ENCODE data around the gene RAB6B.

DNA sequence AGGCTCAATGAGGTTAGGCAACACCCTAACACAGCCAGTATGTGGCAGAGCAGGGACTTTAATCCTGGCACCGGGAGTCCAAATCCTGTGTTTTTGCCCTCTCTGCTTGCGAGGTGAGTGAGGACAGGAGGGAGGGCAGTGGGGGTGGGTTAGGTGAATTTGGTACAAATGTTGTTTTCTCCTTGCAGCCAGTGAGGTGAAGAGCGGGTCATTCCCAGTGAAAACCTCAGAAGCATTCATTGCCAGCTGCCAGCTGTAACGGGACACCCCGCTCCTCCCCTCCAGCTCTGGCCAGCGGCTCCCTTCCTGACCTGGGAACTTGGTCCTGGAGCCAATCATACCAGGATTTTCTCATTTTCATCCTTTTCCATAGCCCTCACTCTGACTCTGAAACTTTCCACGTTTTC, 45.7 kb upstream of the RAB6B start:
- TF ChIP-seq POLR2A (IDR thresholded peaks at IDR 0.05; ENCODE audit: low read depth) (no peak), POLR2AphosphoS5 (IDR thresholded peaks at IDR 0.05) (peak in 1 of 2 donors; percentile 11), EP300 (IDR thresholded peaks at IDR 0.05) (no peak)
- TF ChIP-seq, protein P1, sequence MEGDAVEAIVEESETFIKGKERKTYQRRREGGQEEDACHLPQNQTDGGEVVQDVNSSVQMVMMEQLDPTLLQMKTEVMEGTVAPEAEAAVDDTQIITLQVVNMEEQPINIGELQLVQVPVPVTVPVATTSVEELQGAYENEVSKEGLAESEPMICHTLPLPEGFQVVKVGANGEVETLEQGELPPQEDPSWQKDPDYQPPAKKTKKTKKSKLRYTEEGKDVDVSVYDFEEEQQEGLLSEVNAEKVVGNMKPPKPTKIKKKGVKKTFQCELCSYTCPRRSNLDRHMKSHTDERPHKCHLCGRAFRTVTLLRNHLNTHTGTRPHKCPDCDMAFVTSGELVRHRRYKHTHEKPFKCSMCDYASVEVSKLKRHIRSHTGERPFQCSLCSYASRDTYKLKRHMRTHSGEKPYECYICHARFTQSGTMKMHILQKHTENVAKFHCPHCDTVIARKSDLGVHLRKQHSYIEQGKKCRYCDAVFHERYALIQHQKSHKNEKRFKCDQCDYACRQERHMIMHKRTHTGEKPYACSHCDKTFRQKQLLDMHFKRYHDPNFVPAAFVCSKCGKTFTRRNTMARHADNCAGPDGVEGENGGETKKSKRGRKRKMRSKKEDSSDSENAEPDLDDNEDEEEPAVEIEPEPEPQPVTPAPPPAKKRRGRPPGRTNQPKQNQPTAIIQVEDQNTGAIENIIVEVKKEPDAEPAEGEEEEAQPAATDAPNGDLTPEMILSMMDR (IDR thresholded peaks at IDR 0.05) = no peak
